CD14-positive monocyte (primary cell): ENCODE data around the gene SLIT1. TPM values are rescaled to one million over a fixed set of nuclear protein-coding genes. Genes with fewer than 3 reads are reported as not detected.

ENCODE experiments used
- DNase-seq, 3 donors: peaks; one replicate each; pipeline ENCODE4 v3.0.0-alpha.2; 2011 to 2022
- H2AFZ ChIP-seq: 2 replicates; pipeline ENCODE4 v1.6.0; 2012; ENCODE audit warnings: mild to moderate bottlenecking, low read depth, low read length, inconsistent platforms; ENCODE audit not compliant: insufficient read depth, poor library complexity, severe bottlenecking
- H3K27ac ChIP-seq, 2 donors: 1 replicate in 1 of 2; 2 replicates in 1 of 2; pipeline ENCODE4 v1.5.1; 2012 to 2013; ENCODE audit warnings: low read length in 2 of 2, control low read depth in 1 of 2, inconsistent platforms in 1 of 2, low read depth in 1 of 2, mild to moderate bottlenecking in 1 of 2
- H3K27me3 ChIP-seq, 2 donors: one replicate each; pipeline versions ENCODE4 v1.6.0 to v1.6.1; 2011 to 2013; ENCODE audit warnings: low read length in 2 of 2; ENCODE audit not compliant: control insufficient read depth in 2 of 2, insufficient read depth in 2 of 2
- H3K36me3 ChIP-seq, 2 donors: replicated peaks in 1 of 2; 1 replicate in 1 of 2; 2 replicates in 1 of 2; pipeline versions ENCODE4 v1.5.1 to v1.6.1; 2012 to 2013; ENCODE audit warnings: low read length in 2 of 2, control low read depth in 1 of 2, inconsistent platforms in 1 of 2, mild to moderate bottlenecking in 1 of 2; ENCODE audit not compliant: insufficient read depth in 2 of 2, control insufficient read depth in 1 of 2
- H3K4me1 ChIP-seq, 2 donors: 1 replicate in 1 of 2; 2 replicates in 1 of 2; pipeline versions ENCODE4 v1.5.1 to v1.6.1; 2012 to 2013; ENCODE audit warnings: low read length in 2 of 2, control low read depth in 1 of 2, inconsistent platforms in 1 of 2, mild to moderate bottlenecking in 1 of 2, moderate library complexity in 1 of 2; ENCODE audit not compliant: insufficient read depth in 2 of 2, control insufficient read depth in 1 of 2
- H3K4me2 ChIP-seq: replicated peaks from 2 replicates; pipeline ENCODE3; 2012; ENCODE audit warnings: low read length, moderate library complexity, mild to moderate bottlenecking; ENCODE audit not compliant: poor library complexity, severe bottlenecking; ENCODE audit errors: extremely low read depth
- H3K4me3 ChIP-seq, 3 experiments: fragments of 200-600 bp in 1 of 3; sonication (generic) in 1 of 3; replicated peaks in 1 of 3; 1 replicate in 2 of 3; 2 replicates in 1 of 3; pipeline ENCODE4 v1.5.1; 2011 to 2013; ENCODE audit warnings: low read length in 3 of 3, mild to moderate bottlenecking in 3 of 3, control low read depth in 2 of 3, low read depth in 2 of 3, inconsistent platforms in 1 of 3, moderate library complexity in 1 of 3
- H3K79me2 ChIP-seq: 2 replicates; pipeline ENCODE4 v1.6.0; 2012; ENCODE audit warnings: mild to moderate bottlenecking, control low read depth, inconsistent platforms, low read length, moderate library complexity; ENCODE audit not compliant: insufficient read depth
- H3K9ac ChIP-seq: 2 replicates; pipeline ENCODE4 v1.6.0; 2017; ENCODE audit warnings: low read length, mild to moderate bottlenecking; ENCODE audit not compliant: insufficient read depth, poor library complexity, severe bottlenecking
- H3K9me3 ChIP-seq, 2 donors: replicated peaks in 1 of 2; 1 replicate in 1 of 2; 2 replicates in 1 of 2; pipeline versions ENCODE4 v1.5.1 to v1.6.1; 2012 to 2013; ENCODE audit warnings: low read length in 2 of 2, control low read depth in 1 of 2; ENCODE audit not compliant: control insufficient read depth in 1 of 2, insufficient read depth in 1 of 2
- H4K20me1 ChIP-seq: 2 replicates; pipeline ENCODE4 v1.6.0; 2012; ENCODE audit warnings: mild to moderate bottlenecking, low read length, control low read depth, moderate library complexity; ENCODE audit not compliant: insufficient read depth
- H3K27ac Mint-ChIP-seq, 7 donors: one replicate each; pipeline ENCODE4 v1.8.0; 2020; ENCODE audit warnings: mild to moderate bottlenecking in 7 of 7, mixed read lengths in 7 of 7, moderate library complexity in 6 of 7, inconsistent platforms in 2 of 7
- H3K27me3 Mint-ChIP-seq, 3 donors: one replicate each; pipeline ENCODE4 v1.8.0; 2021 to 2022; ENCODE audit warnings: low read depth in 3 of 3, mild to moderate bottlenecking in 3 of 3, mixed read lengths in 3 of 3, moderate library complexity in 3 of 3, inconsistent platforms in 1 of 3
- H3K36me3 Mint-ChIP-seq, 2 donors: one replicate each; pipeline ENCODE4 v1.8.0; 2020; ENCODE audit warnings: mixed read lengths in 2 of 2, inconsistent platforms in 1 of 2, mild to moderate bottlenecking in 1 of 2
- H3K4me1 Mint-ChIP-seq: one replicate; pipeline ENCODE4 v1.8.0; 2020; ENCODE audit warnings: mild to moderate bottlenecking, mixed read lengths
- H3K4me3 Mint-ChIP-seq, 2 donors: one replicate each; pipeline ENCODE4 v1.8.0; 2020; ENCODE audit warnings: mild to moderate bottlenecking in 2 of 2, mixed read lengths in 2 of 2, moderate library complexity in 1 of 2
- H3K9me3 Mint-ChIP-seq, 7 donors: one replicate each; pipeline ENCODE4 v1.8.0; 2020 to 2022; ENCODE audit warnings: mixed read lengths in 7 of 7, mild to moderate bottlenecking in 6 of 7, moderate library complexity in 6 of 7, inconsistent platforms in 2 of 7
- WGBS: methylation state at CpG from one replicate; pipeline ENCODE4 v1.1.5; 2013; ENCODE audit warnings: missing lambda C conversion rate; ENCODE audit not compliant: insufficient coverage; 5-methylcytosine and 5-hydroxymethylcytosine counted together
- intact Hi-C, 2 donors: fragments of 100-400 bp; cut with micrococcal nuclease; formaldehyde crosslinking; loops; one replicate each; pipeline versions ENCODE4 v1.15.0 to v1.15.1; 2023
- polyA plus RNA-seq, 3 donors: library from polyadenylated mRNA; depleted of rRNA in 1 of 3; unstranded in 2 of 3; stranded (reverse) in 1 of 3; fragments of 300-500 nt in 2 of 3; fragments of >200 nt in 1 of 3; fragmentation: Illumina TruSeq in 2 of 3; gene quantifications; 1 replicate in 2 of 3; 2 replicates in 1 of 3; pipeline ENCODE4 v1.2.3, GENCODE V29; 2012 to 2021
- TF ChIP-seq, protein P1 (sequence below): fragments of 200-600 bp; IDR thresholded peaks from one replicate; pipeline ENCODE4 v1.8.0; 2022; ENCODE audit warnings: antibody characterized with exemption, mild to moderate bottlenecking

Gene SLIT1
- polyA plus RNA-seq, 3 donors: 0.05 to 0.81 (median 0.16) TPM

DNA sequence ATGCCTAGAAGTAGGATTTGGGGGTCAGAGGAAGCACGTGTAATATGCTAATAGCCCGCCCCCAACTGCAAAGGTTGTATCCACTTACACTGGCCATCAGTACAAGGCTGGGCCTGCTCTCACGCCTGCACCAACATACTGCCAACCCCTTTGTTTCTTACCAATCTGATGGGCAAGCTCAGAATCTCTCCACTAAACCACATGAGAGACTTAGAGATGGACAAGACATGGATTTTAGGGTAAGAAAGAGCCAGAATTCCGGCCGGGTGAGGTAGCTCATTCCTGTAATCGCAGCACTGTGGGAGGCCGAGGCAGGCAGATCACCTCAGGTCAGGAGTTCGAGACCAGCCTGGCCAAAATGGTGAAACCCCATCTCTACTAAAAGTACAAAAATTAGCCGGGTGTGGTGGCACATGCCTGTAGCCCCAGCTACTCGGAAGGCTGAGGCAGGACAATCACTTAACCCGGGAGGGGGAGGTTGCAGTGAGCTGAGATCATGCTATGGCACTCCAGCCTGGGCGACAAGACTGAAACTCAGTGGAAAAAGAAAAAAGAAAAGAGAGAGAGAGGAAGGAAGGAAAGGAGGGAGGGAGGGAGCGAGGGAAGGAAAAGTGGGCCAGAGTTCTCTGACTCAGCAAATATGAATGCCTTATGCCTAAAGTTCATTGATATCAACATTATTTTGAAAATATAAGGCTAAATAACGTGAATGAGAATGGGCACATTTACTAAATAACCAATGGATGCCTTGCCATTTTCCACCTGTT is 162.2 kb downstream of the SLIT1 start:
- H3K36me3 Mint-ChIP-seq: no peaks in the 10 kb centered on the region
- H3K4me1 Mint-ChIP-seq: peaks cover 13% of the 10 kb centered on the region
- no peaks in the 10 kb centered on the region for H3K9me3 ChIP-seq
- no peak overlapping the region for H3K27ac ChIP-seq
- H3K4me3 Mint-ChIP-seq: no peak overlapping the region
- H3K36me3 ChIP-seq: no peaks in the 10 kb centered on the region
- no peaks in the 10 kb centered on the region for H3K9me3 Mint-ChIP-seq
- no peak overlapping the region for H3K9ac ChIP-seq
- WGBS: 86% methylated on average over 2 of the region's 14 CpGs
- TF ChIP-seq, protein P1, sequence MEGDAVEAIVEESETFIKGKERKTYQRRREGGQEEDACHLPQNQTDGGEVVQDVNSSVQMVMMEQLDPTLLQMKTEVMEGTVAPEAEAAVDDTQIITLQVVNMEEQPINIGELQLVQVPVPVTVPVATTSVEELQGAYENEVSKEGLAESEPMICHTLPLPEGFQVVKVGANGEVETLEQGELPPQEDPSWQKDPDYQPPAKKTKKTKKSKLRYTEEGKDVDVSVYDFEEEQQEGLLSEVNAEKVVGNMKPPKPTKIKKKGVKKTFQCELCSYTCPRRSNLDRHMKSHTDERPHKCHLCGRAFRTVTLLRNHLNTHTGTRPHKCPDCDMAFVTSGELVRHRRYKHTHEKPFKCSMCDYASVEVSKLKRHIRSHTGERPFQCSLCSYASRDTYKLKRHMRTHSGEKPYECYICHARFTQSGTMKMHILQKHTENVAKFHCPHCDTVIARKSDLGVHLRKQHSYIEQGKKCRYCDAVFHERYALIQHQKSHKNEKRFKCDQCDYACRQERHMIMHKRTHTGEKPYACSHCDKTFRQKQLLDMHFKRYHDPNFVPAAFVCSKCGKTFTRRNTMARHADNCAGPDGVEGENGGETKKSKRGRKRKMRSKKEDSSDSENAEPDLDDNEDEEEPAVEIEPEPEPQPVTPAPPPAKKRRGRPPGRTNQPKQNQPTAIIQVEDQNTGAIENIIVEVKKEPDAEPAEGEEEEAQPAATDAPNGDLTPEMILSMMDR: no peak
- no peak overlapping the region for H3K4me2 ChIP-seq
- intact Hi-C loops: loop anchor here in 1 of 2 donors (5.0 kb wide), 1 partner anchor 386 kb away; no protein-coding TSS in a partner anchor
- no peaks in the 10 kb centered on the region for H4K20me1 ChIP-seq
- DNase-seq: no peak
- no peaks in the 10 kb centered on the region for H3K27me3 ChIP-seq
- H3K4me3 ChIP-seq: no peak overlapping the region
- H3K79me2 ChIP-seq: no peaks in the 10 kb centered on the region
- H3K4me1 ChIP-seq: no peaks in the 10 kb centered on the region
- peaks cover 0 to 2% (median 2%) of the 10 kb centered on the region in 3 donors for H3K27me3 Mint-ChIP-seq
- H3K27ac Mint-ChIP-seq: peak overlapping the region in 1 of 7 donors; percentile 41
- H2AFZ ChIP-seq: no peak overlapping the region

DNA sequence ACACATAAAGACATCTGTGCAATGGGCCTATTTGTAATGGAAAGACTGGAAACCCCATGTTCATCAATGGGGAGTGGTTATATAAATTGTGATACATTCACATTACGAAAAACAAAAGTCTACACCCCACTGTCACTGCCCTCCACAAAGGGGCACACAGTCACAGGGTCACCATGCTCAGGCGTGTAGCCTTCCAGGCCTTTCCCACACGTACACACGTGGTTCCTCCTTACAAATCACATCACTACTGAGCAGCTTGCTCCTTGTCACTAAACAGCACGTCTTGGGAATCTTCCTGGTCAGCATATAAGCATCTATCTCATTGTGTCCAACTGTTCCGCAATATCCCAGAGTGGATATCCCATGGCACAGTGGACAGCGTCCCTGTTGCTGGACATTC is 163.1 kb downstream of the SLIT1 start:
- Mint-ChIP-seq H3K9me3 (no peaks in the 10 kb centered on the region), H3K4me1 (peaks cover 13% of the 10 kb centered on the region), H3K36me3 (no peaks in the 10 kb centered on the region), H3K4me3 (no peak overlapping the region), H3K27me3 (peaks cover 0 to 6% (median under 1%) of the 10 kb centered on the region in 3 donors), H3K27ac (no peak overlapping the region)
- no peak overlapping the region for H2AFZ ChIP-seq
- H3K9me3 ChIP-seq: no peaks in the 10 kb centered on the region
- no peaks in the 10 kb centered on the region for H3K27me3 ChIP-seq
- H3K27ac ChIP-seq: no peak overlapping the region
- no peaks in the 10 kb centered on the region for H3K36me3 ChIP-seq
- 98% methylated on average over 6 of the region's 7 CpGs for WGBS
- H3K4me3 ChIP-seq: no peak overlapping the region
- no peaks in the 10 kb centered on the region for H3K4me1 ChIP-seq
- no peak for DNase-seq
- intact Hi-C loops: loop anchor here in 1 of 2 donors (5.0 kb wide), 1 partner anchor 385 kb away; no protein-coding TSS in a partner anchor
- no peak overlapping the region for H3K9ac ChIP-seq
- TF ChIP-seq, protein P1: no peak
- H3K79me2 ChIP-seq: no peaks in the 10 kb centered on the region
- H3K4me2 ChIP-seq: no peak overlapping the region
- no peaks in the 10 kb centered on the region for H4K20me1 ChIP-seq
